SJCRH30 (cell line): ENCODE results near the gene PPP1R14D. TPM values are rescaled to one million over a fixed set of nuclear protein-coding genes. Genes with fewer than 3 reads are reported as not detected.
"Not testable (repeated sequence)": the region's sequence is repeated elsewhere in the genome, so short reads cannot be mapped to it uniquely, and the experiment has no call there.

Experiments used
- DNase-seq, 2 experiments: peaks; one replicate each; pipeline ENCODE4 v3.0.0-alpha.2; 2015 to 2020
- H3K27ac ChIP-seq: fragments of 250-450 bp; sonication (Bioruptor Pico); 2 replicates; pipeline ENCODE4 v1.5.1; 2020; ENCODE audit warnings: mild to moderate bottlenecking, moderate library complexity
- H3K27me3 ChIP-seq: fragments of 250-450 bp; sonication (Bioruptor Pico); 2 replicates; pipeline ENCODE4 v1.5.1; 2020; ENCODE audit warnings: mild to moderate bottlenecking, moderate library complexity
- H3K36me3 ChIP-seq: fragments of 250-450 bp; sonication (Bioruptor Pico); 2 replicates; pipeline ENCODE4 v1.5.1; 2020; ENCODE audit warnings: mild to moderate bottlenecking, moderate library complexity
- H3K4me1 ChIP-seq: fragments of 250-450 bp; sonication (Bioruptor Pico); 2 replicates; pipeline ENCODE4 v1.5.1; 2020; ENCODE audit warnings: mild to moderate bottlenecking, moderate library complexity
- H3K4me3 ChIP-seq: fragments of 250-450 bp; sonication (Bioruptor Pico); 2 replicates; pipeline ENCODE4 v1.5.1; 2020; ENCODE audit warnings: mild to moderate bottlenecking, moderate library complexity
- H3K9me3 ChIP-seq: fragments of 250-450 bp; sonication (Bioruptor Pico); replicated peaks from 2 replicates; pipeline ENCODE4 v1.5.1; 2020; ENCODE audit warnings: mild to moderate bottlenecking, moderate library complexity
- total RNA-seq: library from RNA; depleted of rRNA; stranded (reverse); fragments of >200 nt; shearing (Covaris generic); gene quantifications from 2 replicates; pipeline ENCODE4 v1.2.3, GENCODE V29; 2014; rRNA removed

Gene PPP1R14D
- not detected in 2 replicates for total RNA-seq

DNA sequence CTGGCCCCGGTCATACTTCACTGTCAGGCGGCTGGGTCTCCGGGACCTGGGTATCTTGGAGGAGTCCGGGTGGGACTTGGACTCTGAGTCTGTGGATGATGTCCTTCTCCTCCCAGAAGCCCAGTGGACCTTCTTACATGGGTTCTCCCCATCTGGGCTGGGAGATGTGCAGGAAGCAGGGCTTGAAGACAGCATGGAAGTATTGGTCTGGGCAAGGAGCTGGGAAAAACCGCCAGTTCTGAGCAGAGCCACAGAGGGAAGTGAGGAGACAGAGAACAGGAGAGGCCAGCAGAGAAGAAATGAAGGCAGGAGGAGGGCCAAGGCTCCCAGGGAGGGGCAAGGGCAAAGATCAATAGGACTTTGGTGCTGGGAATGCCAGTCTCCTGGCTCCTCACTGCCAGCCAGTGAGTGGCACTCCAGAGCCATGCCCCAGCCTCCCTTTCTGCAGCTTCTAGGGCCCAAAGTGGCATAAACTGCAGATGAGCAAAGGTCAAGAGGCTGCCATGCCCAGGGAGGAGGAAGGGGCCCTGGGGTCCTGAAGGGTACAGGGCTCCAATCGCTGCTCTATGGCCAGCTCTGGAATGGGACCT, at the start of gene PPP1R14D:
TSS of gene PPP1R14D (minus strand) at position 262 of the 590 bp plus-strand sequence. CDS start at position 195, 67 bp downstream.
- no peaks in the 10 kb centered on the region for H3K9me3 ChIP-seq
- H3K27ac ChIP-seq, result no peak within 1 kb of the TSS
- peaks cover 11% of the 10 kb centered on the region; the same call in 1 of the 2 replicates for H3K4me1 ChIP-seq
- no peaks in the 10 kb centered on the region for H3K27me3 ChIP-seq
- no peak within 1 kb of the TSS for H3K4me3 ChIP-seq
- DNase-seq, result no peak
- no peaks in the 10 kb centered on the region for H3K36me3 ChIP-seq

DNA sequence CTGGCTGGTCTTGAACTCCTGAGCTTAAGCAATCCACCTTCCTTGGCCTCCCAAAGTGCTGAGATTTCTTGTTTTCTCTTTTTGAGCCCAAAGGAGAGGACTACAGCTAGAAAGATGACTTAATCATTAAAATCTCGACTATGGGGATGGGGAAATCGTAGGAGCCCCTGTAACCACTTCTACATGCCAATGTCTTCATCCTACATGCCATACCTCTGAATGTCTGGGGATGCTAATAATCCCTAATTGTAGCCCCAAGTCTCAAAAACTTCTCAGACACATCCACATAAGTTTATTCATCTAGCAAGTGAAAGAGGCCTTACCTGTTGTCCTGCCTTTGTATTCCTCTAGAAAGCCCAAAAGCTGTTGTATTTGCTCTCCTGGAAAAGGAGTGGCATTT, 49.2 kb upstream of the PPP1R14D start:
- Histone ChIP-seq H3K27me3 (no peaks in the 10 kb centered on the region), H3K4me3 (no peak overlapping the region), H3K27ac (no peak overlapping the region), H3K9me3 (no peaks in the 10 kb centered on the region), H3K36me3 (no peaks in the 10 kb centered on the region), H3K4me1 (no peaks in the 10 kb centered on the region)
- DNase-seq, result no peak

DNA sequence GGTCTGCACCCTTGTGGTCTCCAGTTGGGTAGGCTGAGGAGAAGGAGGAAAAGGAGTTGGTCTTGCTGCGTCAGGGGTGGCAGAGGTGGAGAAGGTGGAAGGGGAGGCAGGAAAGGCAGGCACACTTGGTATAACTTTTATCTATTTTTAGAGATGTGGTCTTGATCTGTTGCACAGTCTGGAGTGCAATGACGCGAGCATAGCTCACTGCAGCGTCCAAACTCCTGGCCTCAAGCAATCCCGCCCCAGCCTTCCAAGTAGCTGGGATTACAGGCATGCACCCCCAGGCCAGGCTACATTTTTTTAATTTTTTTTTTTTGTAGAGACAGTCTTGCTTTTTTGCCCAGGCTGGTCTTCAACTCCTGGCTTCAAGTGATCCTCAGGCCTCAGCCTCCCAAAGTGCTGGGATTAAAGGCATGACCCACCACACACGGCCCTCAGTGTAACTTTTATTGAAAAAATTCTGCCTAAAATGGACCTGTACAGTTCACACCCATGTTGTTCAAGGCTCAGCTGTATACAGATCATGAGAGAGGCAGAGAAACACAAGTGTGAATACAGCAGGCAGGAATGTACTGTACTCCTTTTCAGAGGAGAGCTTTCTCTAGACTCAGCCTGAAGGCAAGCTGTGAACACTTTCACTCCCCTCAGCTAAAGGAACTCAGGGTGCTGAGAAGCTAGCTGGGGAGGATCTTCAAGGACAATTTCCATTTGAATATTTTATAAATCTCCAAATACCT, 47.7 kb upstream of the PPP1R14D start:
- no peaks in the 10 kb centered on the region for H3K4me1 ChIP-seq
- no peak overlapping the region for H3K27ac ChIP-seq

GRCh38 chr15:40873694-40874561, 45.4 kb upstream of the PPP1R14D start, which contains the start of gene RHOV:
RHOV (minus strand) TSS chr15:40874234; CDS start chr15:40874139, 95 bp downstream.
- Histone ChIP-seq H3K27ac (no peak within 1 kb of the TSS), H3K36me3 (no peaks in the 10 kb centered on the region), H3K27me3 (no peaks in the 10 kb centered on the region), H3K4me1 (no peaks in the 10 kb centered on the region), H3K4me3 (peak within 1 kb of the TSS; percentile 56), H3K9me3 (no peaks in the 10 kb centered on the region)
- DNase-seq, result peak; percentile 69 to 75

More for the DNA sequence above, 47.7 kb upstream of the PPP1R14D start:
- Histone ChIP-seq H3K9me3 (no peaks in the 10 kb centered on the region), H3K27me3 (no peaks in the 10 kb centered on the region), H3K36me3 (no peaks in the 10 kb centered on the region), H3K4me3 (no peak overlapping the region)
- no peak for DNase-seq

GRCh38 chr15:40872791-40873693, 44.5 kb upstream of the PPP1R14D start:
- H3K36me3 ChIP-seq, result no peaks in the 10 kb centered on the region
- H3K27me3 ChIP-seq, result no peaks in the 10 kb centered on the region
- no peaks in the 10 kb centered on the region for H3K4me1 ChIP-seq
- peak in 1 of 2 experiments; percentile 79 for DNase-seq
- H3K27ac ChIP-seq, result no peak overlapping the region
- H3K9me3 ChIP-seq, result no peaks in the 10 kb centered on the region
- H3K4me3 ChIP-seq, result peak overlapping the region; percentile 56

DNA sequence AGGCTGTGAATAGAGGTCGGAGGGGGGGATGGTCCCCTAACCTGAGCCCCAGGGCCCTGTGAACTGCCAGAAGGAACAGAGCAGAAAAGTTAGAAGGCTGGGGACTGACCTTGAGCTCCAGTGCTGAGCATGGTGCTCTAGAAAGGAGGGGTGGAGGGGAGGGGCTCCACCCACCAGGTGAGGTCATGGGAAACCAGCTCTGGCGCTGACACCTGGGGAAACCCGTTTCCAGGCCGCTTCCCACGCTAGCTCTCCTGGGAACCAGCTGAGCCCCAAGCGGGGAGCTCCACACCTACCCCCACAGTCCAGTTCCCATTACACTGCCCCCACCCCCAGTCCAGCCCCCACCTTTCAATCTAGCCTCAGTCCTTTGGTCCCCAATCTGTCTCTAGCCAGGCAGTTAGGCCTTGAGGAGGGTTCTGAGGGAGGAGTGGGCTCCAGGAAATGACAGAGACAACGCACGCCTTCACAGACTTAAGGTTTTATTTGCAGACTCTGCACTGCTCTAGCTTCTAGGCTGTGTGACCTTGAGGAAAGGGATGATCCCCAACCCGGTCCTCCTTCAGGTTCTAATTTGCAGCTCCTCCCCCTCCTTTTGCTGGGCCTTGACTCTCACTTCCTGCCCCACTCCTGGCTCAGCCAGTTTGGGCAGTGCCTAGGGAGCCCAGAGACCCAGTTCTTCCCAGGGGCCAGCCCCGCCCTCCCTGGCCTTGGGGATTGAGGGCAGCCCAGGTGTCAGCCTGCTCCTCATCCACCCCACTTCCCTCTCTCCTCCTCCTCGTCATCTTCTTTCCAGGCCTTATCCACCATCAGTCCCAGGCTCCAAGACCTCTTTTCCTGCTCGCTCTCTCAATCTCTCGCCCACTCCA, 43.5 kb upstream of the PPP1R14D start:
- no peak overlapping the region for H3K4me3 ChIP-seq
- no peak overlapping the region for H3K27ac ChIP-seq
- H3K36me3 ChIP-seq, result no peaks in the 10 kb centered on the region
- H3K9me3 ChIP-seq, result no peaks in the 10 kb centered on the region
- no peak for DNase-seq
- no peaks in the 10 kb centered on the region for H3K4me1 ChIP-seq
- H3K27me3 ChIP-seq, result no peaks in the 10 kb centered on the region

DNA sequence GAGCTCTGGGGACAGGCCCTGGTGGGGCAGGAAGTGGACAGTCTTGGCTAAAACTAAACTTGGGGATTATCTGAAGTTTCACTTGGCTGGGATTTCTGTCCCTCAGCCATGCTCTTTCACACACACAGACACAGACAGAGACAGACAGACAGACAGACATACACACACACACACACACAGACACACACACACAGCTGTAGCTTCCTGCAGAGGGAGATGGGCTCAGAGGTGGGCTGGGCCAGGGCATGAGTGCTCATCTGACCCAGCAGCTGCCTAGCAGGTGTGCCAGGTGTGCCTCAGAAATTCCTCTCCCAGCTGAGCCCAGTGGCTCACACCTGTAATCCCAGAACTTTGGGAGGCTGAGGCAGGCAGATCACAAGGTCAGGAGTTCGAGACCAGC, 42.2 kb upstream of the PPP1R14D start:
- Histone ChIP-seq H3K27ac (no peak overlapping the region), H3K36me3 (no peaks in the 10 kb centered on the region), H3K4me1 (no peaks in the 10 kb centered on the region), H3K4me3 (no peak overlapping the region), H3K9me3 (no peaks in the 10 kb centered on the region), H3K27me3 (no peaks in the 10 kb centered on the region)
- DNase-seq, result no peak

DNA sequence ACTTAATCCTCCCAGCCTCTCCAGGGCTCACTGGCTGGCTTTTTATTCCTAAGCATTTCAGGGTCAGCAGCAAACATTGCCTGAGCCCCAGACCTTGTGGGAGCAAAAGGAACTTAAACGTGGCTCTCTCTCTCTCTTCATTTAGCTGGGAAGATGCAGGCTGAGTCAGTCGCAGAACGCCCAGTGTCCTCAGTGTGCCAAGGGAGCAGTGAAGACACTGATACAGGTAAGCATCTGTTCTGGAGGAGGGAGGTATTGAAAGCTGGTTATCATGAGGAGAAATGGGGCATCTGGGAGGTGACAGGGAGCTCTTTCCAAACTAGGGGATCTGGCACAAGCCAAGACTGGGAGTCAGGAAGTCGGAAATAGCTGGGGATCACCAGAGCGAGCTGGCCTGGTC, 41.2 kb upstream of the PPP1R14D start:
- Histone ChIP-seq H3K27ac (no peak overlapping the region), H3K9me3 (no peaks in the 10 kb centered on the region), H3K4me3 (no peak overlapping the region), H3K4me1 (no peaks in the 10 kb centered on the region), H3K27me3 (no peaks in the 10 kb centered on the region), H3K36me3 (no peaks in the 10 kb centered on the region)
- DNase-seq, result no peak

GRCh38 chr15:40867199-40867598, 38.7 kb upstream of the PPP1R14D start:
- Histone ChIP-seq H3K27me3 (no peaks in the 10 kb centered on the region), H3K36me3 (no peaks in the 10 kb centered on the region), H3K4me1 (no peaks in the 10 kb centered on the region), H3K27ac (no peak overlapping the region), H3K9me3 (no peaks in the 10 kb centered on the region), H3K4me3 (no peak overlapping the region)
- DNase-seq, result no peak

GRCh38 chr15:40863660-40864270, 35.3 kb upstream of the PPP1R14D start:
- H3K27ac ChIP-seq, result no peak overlapping the region
- H3K9me3 ChIP-seq, result no peaks in the 10 kb centered on the region
- H3K4me1 ChIP-seq, result no peaks in the 10 kb centered on the region
- DNase-seq, result no peak
- H3K27me3 ChIP-seq, result no peaks in the 10 kb centered on the region
- H3K36me3 ChIP-seq, result no peaks in the 10 kb centered on the region
- H3K4me3 ChIP-seq, result no peak overlapping the region

DNA sequence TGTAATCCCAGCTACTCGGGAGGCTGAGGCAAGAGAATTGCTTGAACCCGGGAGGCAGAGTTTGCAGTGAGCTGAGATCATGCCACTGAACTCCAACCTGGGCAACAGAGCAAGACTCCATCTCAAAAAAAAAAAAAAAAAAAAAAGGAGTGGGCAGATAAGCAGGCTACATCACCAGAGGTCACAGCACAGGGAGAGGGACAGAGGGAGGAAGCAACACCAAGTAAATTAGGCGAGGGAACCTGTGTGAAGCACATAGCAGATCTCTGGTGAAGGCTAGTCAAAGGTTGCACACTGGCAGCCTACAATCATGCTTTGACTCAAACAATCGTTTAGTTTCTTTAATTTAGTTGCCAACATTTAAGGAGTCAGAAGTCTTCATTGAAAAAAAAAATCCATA, 32.6 kb upstream of the PPP1R14D start:
- not testable (repeated sequence) for H3K9me3 ChIP-seq, H3K27ac ChIP-seq, H3K36me3 ChIP-seq, H3K27me3 ChIP-seq, H3K4me3 ChIP-seq, H3K4me1 ChIP-seq, DNase-seq

GRCh38 chr15:40859206-40859851, 30.8 kb upstream of the PPP1R14D start:
- Histone ChIP-seq H3K4me1 (no peaks in the 10 kb centered on the region), H3K36me3 (no peaks in the 10 kb centered on the region), H3K27me3 (0 out of 2 replicates have a peak, but pooled peaks cover 3% of the 10 kb centered on the region), H3K9me3 (no peaks in the 10 kb centered on the region), H3K4me3 (no peak overlapping the region), H3K27ac (no peak overlapping the region)
- DNase-seq, result peak; percentile 83 to 90

DNA sequence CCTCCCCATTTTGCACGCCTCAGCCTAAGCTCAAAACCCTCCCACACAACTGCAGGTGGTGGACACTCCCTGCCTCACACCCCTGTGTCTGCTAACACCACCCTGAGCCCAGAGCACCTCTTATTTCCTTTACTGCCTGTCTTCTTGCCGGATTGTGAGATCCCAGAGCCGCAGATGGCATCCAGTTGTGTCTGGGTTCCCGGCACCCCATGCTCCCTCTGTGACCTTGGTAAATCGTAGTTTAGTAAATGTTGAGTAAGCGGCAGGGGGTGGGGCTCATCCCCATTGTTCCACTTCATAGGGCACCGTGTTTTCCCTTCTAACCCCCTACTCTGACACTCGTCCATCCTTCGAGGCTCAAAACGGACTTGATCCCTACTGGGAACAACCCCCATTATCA, 30.2 kb upstream of the PPP1R14D start:
- H3K27ac ChIP-seq, result no peak overlapping the region
- no peak for DNase-seq
- no peak overlapping the region for H3K4me3 ChIP-seq
- no peaks in the 10 kb centered on the region for H3K9me3 ChIP-seq
- H3K4me1 ChIP-seq, result no peaks in the 10 kb centered on the region
- H3K36me3 ChIP-seq, result no peaks in the 10 kb centered on the region
- H3K27me3 ChIP-seq, result 0 out of 2 replicates have a peak, but pooled peaks cover 3% of the 10 kb centered on the region
